GM23338 (cell line): Measurements from ENCODE around the gene SLC22A3. TPM values are rescaled to one million over a fixed set of nuclear protein-coding genes. Genes with fewer than 3 reads are reported as not detected.
"Not testable (repeated sequence)": the region's sequence is repeated elsewhere in the genome, so short reads cannot be mapped to it uniquely, and the experiment has no call there.

Experiments used
- ATAC-seq: fragments of 200-7000 bp; cut with Tn5 transposase; 3 replicates; pipeline ENCODE4 v1.9.1; 2020
- DNase-seq: peaks from one replicate; pipeline ENCODE4 v3.0.0-alpha.2; 2015; ENCODE audit warnings: low spot score
- H2AFZ ChIP-seq: fragments of 200-600 bp; sonication (generic); 2 replicates; pipeline ENCODE4 v1.8.0; 2016; ENCODE audit warnings: antibody characterized with exemption, mild to moderate bottlenecking, moderate library complexity
- H3F3A ChIP-seq: fragments of 200-600 bp; sonication (generic); replicated peaks from 2 replicates; pipeline ENCODE4 v1.8.0; 2017; ENCODE audit warnings: antibody characterized with exemption, mixed run types, low read depth
- H3K27ac ChIP-seq: fragments of 200-600 bp; sonication (generic); 2 replicates; pipeline ENCODE4 v1.6.1; 2016; ENCODE audit warnings: low read depth
- H3K27me3 ChIP-seq: fragments of 200-600 bp; sonication (generic); 2 replicates; pipeline ENCODE4 v1.8.0; 2016; ENCODE audit warnings: mild to moderate bottlenecking, mixed run types, moderate library complexity; ENCODE audit not compliant: insufficient read depth
- H3K36me3 ChIP-seq: fragments of 200-600 bp; sonication (generic); 2 replicates; pipeline ENCODE4 v1.8.0; 2016; ENCODE audit warnings: mild to moderate bottlenecking; ENCODE audit not compliant: insufficient read depth
- H3K4me1 ChIP-seq: fragments of 200-600 bp; sonication (generic); 2 replicates; pipeline ENCODE4 v1.8.0; 2016; ENCODE audit warnings: mild to moderate bottlenecking, moderate library complexity; ENCODE audit not compliant: insufficient read depth
- H3K4me2 ChIP-seq: fragments of 200-600 bp; sonication (generic); 2 replicates; pipeline ENCODE4 v1.7.1; 2017; ENCODE audit warnings: mixed run types
- H3K4me3 ChIP-seq: fragments of 200-600 bp; sonication (generic); 2 replicates; pipeline ENCODE4 v1.6.1; 2016; ENCODE audit warnings: mixed run types
- H3K79me2 ChIP-seq: fragments of 200-600 bp; sonication (generic); replicated peaks from 2 replicates; pipeline ENCODE4 v1.8.0; 2017; ENCODE audit warnings: mild to moderate bottlenecking; ENCODE audit not compliant: insufficient read depth
- H3K9me2 ChIP-seq: fragments of 200-600 bp; sonication (generic); 2 replicates; pipeline ENCODE4 v1.8.0; 2017; ENCODE audit not compliant: insufficient read depth
- H4K20me1 ChIP-seq: fragments of 200-600 bp; sonication (generic); replicated peaks from 2 replicates; pipeline ENCODE4 v1.8.0; 2017; ENCODE audit warnings: mild to moderate bottlenecking; ENCODE audit not compliant: insufficient read depth
- H3K27ac Mint-ChIP-seq: 2 replicates; pipeline ENCODE4 v1.8.0; 2020; ENCODE audit warnings: inconsistent platforms, mild to moderate bottlenecking, moderate library complexity, mixed read lengths
- H3K27me3 Mint-ChIP-seq: 3 replicates; pipeline ENCODE4 v1.8.0; 2022; ENCODE audit warnings: low read depth, mild to moderate bottlenecking, moderate library complexity, mixed read lengths, inconsistent platforms; ENCODE audit not compliant: insufficient read depth, poor library complexity
- H3K36me3 Mint-ChIP-seq: 3 replicates; pipeline ENCODE4 v1.8.0; 2021; ENCODE audit warnings: low read depth, mild to moderate bottlenecking, inconsistent platforms, moderate library complexity, mixed read lengths
- H3K4me1 Mint-ChIP-seq: 3 replicates; pipeline ENCODE4 v1.8.0; 2020; ENCODE audit warnings: mild to moderate bottlenecking, inconsistent platforms, mixed read lengths
- H3K4me3 Mint-ChIP-seq: 3 replicates; pipeline ENCODE4 v1.8.0; 2021; ENCODE audit warnings: moderate library complexity, mild to moderate bottlenecking, inconsistent platforms, mixed read lengths
- H3K9me3 Mint-ChIP-seq: 3 replicates; pipeline ENCODE4 v1.8.0; 2020; ENCODE audit warnings: moderate library complexity, mild to moderate bottlenecking, inconsistent platforms, mixed read lengths
- CREB1 ChIP-seq: fragments of 250-450 bp; sonication (Bioruptor Pico); IDR thresholded peaks from 2 replicates; pipeline ENCODE4 v1.5.0; 2020; ENCODE audit warnings: low read depth, mild to moderate bottlenecking, moderate library complexity
- EZH2 ChIP-seq: fragments of 200-600 bp; sonication (generic); IDR thresholded peaks from one replicate; pipeline ENCODE4 v1.8.0; 2017; ENCODE audit warnings: antibody characterized with exemption, mild to moderate bottlenecking, low read depth; ENCODE audit not compliant: unreplicated experiment
- JUNB ChIP-seq: IDR thresholded peaks from one replicate; pipeline ENCODE4 v1.6.1; 2016; ENCODE audit warnings: antibody characterized with exemption; ENCODE audit not compliant: unreplicated experiment
- POLR2AphosphoS5 ChIP-seq: IDR thresholded peaks from 2 replicates; pipeline ENCODE4 v1.6.1; 2016; ENCODE audit warnings: antibody characterized with exemption, low read depth
- ZNF331 ChIP-seq: fragments of 250-450 bp; sonication (Bioruptor Pico); IDR thresholded peaks from 2 replicates; pipeline ENCODE4 v1.5.0; 2020; ENCODE audit warnings: low read depth, mild to moderate bottlenecking, moderate library complexity
- ZNF462 ChIP-seq: fragments of 250-450 bp; sonication (Bioruptor Pico); IDR thresholded peaks from 2 replicates; pipeline ENCODE4 v1.5.0; 2020; ENCODE audit warnings: mild to moderate bottlenecking, moderate library complexity
- polyA plus RNA-seq: library from polyadenylated mRNA; unstranded; fragments of >200 nt; fragmentation: Nextera tagmentation; extraction: Ambion mirVana; gene quantifications from 2 replicates; pipeline ENCODE4 v1.2.1, GENCODE V29; 2016
- total RNA-seq: library from RNA; depleted of rRNA; stranded (reverse); fragments of >200 nt; shearing (Covaris generic); gene quantifications from 2 replicates; pipeline ENCODE4 v1.2.3, GENCODE V29; 2014

The SLC22A3 gene
- total and polyA plus RNA-seq, 2 experiments from 2014 or later: 0.78 to 3.2 TPM

DNA sequence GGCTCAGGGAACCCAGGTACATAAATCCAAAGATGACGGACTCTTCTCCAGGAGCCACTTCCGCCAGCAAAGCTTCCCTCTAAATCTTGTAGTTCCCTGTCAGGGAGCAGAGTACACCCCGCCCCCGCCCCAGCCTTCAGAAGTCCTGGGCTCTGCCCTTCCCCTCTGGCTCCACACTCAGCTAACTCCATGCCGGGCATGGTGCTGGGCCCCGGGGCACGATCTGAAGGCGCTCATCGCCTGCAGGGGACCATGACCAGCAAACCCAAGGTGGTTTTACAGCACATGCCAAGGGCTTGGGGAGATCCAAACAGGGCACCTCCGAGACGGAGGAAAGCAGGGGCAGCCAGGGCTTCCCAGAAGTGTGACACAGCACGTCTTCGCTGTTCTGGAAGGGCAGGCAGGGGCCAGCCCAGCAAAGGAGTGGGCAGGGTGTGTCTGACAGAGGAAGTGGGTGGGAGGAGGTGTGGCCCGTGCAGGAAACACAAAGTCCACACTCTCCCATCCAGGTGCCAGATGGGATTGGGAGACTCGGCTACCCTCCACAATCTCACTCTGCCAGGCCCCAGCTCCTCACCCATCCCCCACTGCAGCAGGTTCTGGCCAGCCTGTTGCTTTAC is 48.0 kb upstream of the SLC22A3 start (continued):
- TF ChIP-seq ZNF462 (CRISPR knock-in tag) (no peak), CREB1 (no peak), ZNF331 (CRISPR knock-in tag) (no peak), JUNB (no peak)

DNA sequence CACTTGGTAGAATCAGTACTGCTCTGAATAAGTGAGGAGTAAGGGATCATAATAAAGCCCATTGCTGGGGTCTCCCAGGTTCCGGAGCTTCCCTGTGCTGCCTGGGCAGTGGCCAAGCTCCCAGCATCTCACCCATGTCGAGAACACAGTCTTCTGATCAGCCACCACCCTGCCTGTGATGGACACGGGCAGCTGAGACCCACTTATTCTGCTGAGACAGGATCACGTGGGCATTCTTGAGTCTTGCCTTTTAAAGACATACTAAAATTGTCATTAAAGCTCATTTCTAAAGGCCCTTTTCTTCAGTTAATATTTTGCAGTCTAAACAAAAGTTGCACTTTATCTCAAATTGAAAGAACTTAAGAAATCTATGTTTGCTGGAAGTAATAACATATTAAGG is 46.8 kb upstream of the SLC22A3 start:
- TF ChIP-seq ZNF331 (CRISPR knock-in tag) (no peak), EZH2 (no peak), CREB1 (no peak), POLR2AphosphoS5 (no peak), JUNB (no peak)
- H3K4me3 ChIP-seq: no peak overlapping the region
- no peak overlapping the region for H3K4me2 ChIP-seq
- H3K27me3 Mint-ChIP-seq: peaks cover 3% of the 10 kb centered on the region
- peaks cover 22% of the 10 kb centered on the region for H3K9me3 Mint-ChIP-seq
- no peaks in the 10 kb centered on the region for H3F3A ChIP-seq
- H3K27me3 ChIP-seq: no peaks in the 10 kb centered on the region
- H3K36me3 Mint-ChIP-seq: peaks cover 19% of the 10 kb centered on the region; the same call in 2 of the 3 replicates
- H3K27ac ChIP-seq: no peak overlapping the region
- H3K36me3 ChIP-seq: no peaks in the 10 kb centered on the region
- no peaks in the 10 kb centered on the region for H3K9me2 ChIP-seq
- no peak overlapping the region for H3K27ac Mint-ChIP-seq
- no peak overlapping the region for H3K4me3 Mint-ChIP-seq
- no peak for ATAC-seq
- H3K79me2 ChIP-seq: no peaks in the 10 kb centered on the region
- no peak for DNase-seq
- H4K20me1 ChIP-seq: no peaks in the 10 kb centered on the region
- peaks cover 18% of the 10 kb centered on the region for H3K4me1 Mint-ChIP-seq
- H2AFZ ChIP-seq: no peak overlapping the region
- peaks cover 4% of the 10 kb centered on the region; the same call in 1 of the 2 replicates for H3K4me1 ChIP-seq

DNA sequence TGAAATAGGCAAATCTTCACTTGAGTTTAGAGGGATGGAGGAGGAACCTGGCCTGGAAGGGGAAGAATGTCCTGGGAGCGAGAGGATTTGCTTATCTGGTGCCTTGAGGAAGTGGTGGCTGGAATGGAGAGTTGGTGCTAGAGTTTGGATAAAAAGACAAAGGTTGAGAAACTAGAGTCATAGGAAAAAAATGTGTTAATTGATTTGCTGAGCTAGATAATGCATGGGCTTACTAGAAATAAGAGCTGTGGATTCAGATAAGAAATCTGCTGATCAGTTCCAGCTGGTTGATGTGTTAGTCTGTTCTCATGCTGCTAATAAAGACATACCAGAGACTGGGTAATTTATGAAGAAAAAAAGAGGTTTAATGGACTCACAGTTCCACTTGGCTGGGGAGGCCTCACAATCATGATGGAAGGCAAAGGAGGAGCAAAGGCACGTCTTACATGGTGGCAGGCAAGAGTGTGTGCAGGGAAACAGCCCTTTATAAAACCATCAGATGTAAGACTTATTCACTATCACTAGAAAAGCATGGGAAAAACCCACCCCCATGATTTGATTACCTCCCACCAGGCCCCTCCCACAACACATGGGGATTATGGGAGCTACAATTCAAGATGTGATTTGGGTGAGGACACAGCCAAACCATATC is 45.6 kb upstream of the SLC22A3 start:
- H3K4me3 ChIP-seq, H3K27ac ChIP-seq, H3K27ac Mint-ChIP-seq, H3F3A ChIP-seq, DNase-seq, ATAC-seq, H3K79me2 ChIP-seq, H2AFZ ChIP-seq, H3K36me3 ChIP-seq, H4K20me1 ChIP-seq, H3K27me3 ChIP-seq, H3K4me2 ChIP-seq, H3K4me3 Mint-ChIP-seq, H3K27me3 Mint-ChIP-seq, H3K4me1 ChIP-seq, H3K9me2 ChIP-seq: not testable (repeated sequence)
- peaks cover 19% of the 10 kb centered on the region; the same call in 2 of the 3 replicates for H3K36me3 Mint-ChIP-seq
- peaks cover 22% of the 10 kb centered on the region for H3K9me3 Mint-ChIP-seq
- peaks cover 18% of the 10 kb centered on the region for H3K4me1 Mint-ChIP-seq
